ENCODE results near the gene PLIN3. TPM values are rescaled to one million over a fixed set of nuclear protein-coding genes. Genes with fewer than 3 reads are reported as not detected.

PLIN3 gene
- total and polyA plus RNA-seq, 9 donors: 26.1 to 83.9 (median 72.5) TPM

DNA sequence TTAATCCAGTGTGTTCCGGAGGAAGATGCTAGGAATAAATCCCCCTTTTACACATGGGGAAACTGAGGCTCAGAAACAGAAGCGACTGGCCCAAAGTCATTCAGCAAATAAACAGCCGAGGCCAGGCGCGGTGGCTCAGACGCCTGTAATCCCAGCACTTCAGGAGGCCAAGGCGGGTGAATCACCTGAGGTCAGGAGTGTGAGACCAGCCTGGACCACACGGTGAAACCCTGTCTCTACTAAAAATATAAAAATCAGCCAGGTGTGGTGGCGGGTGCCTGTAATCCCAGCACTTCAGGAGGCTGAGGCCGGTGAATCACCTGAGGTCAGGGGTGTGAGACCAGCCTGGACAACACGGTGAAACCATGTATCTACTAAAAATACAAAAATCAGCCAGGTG, 11.6 kb upstream of the PLIN3 start:
- no peak overlapping the region for H3K4me3 ChIP-seq
- no peak overlapping the region for H3K27ac ChIP-seq
- no peaks in the 10 kb centered on the region for H3K27me3 ChIP-seq
- no peak for DNase-seq
- H3K9me3 ChIP-seq: no peaks in the 10 kb centered on the region
- H3K4me1 ChIP-seq (ENCODE audit: insufficient read depth): no peaks in the 10 kb centered on the region
- intact Hi-C loops (cut with DNase I): loop anchor here in 2 of 4 donors (5.0 to 10.0 kb wide), 2 partner anchors 153 to 156 kb away; no protein-coding TSS in a partner anchor
- no peaks in the 10 kb centered on the region for H3K36me3 ChIP-seq
- WGBS, 3 donors: 91 to 94% (median 93%) methylated on average over 11 of the region's 11 CpGs
- TF ChIP-seq POLR2A (IDR thresholded peaks at IDR 0.05) (no peak), EP300 (IDR thresholded peaks at IDR 0.05) (no peak)
- TF ChIP-seq, protein P1, sequence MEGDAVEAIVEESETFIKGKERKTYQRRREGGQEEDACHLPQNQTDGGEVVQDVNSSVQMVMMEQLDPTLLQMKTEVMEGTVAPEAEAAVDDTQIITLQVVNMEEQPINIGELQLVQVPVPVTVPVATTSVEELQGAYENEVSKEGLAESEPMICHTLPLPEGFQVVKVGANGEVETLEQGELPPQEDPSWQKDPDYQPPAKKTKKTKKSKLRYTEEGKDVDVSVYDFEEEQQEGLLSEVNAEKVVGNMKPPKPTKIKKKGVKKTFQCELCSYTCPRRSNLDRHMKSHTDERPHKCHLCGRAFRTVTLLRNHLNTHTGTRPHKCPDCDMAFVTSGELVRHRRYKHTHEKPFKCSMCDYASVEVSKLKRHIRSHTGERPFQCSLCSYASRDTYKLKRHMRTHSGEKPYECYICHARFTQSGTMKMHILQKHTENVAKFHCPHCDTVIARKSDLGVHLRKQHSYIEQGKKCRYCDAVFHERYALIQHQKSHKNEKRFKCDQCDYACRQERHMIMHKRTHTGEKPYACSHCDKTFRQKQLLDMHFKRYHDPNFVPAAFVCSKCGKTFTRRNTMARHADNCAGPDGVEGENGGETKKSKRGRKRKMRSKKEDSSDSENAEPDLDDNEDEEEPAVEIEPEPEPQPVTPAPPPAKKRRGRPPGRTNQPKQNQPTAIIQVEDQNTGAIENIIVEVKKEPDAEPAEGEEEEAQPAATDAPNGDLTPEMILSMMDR (IDR thresholded peaks at IDR 0.05): no peak

DNA sequence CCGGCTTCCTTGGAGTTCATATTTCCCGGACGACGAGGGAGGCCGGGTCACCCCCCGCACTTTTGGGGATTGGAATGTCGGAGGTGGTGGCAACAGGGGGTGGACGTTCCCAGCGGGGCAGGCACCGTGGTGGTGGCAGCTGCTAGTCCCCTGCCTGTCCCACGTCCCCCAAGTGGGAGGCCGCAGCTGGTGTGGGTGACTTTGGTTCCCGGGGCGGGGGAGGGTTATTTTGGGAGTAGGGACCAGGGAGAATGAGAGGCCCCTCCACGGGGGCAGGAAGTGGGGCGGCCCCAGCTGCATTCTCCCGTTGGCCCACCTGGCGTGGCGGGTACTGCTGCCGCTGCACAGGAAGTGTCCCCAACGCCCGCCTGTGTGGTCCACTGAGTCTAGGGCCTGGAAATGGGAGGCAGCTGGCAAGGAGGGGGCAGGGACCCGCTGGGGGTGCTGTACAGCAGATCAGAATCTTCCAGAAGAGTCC, 11.1 kb upstream of the PLIN3 start:
- H3K4me3 ChIP-seq: no peak overlapping the region
- H3K4me1 ChIP-seq (ENCODE audit: insufficient read depth): no peaks in the 10 kb centered on the region
- no peak for DNase-seq
- WGBS, 3 donors: 45 to 52% (median 51%) methylated on average over 23 of the region's 23 CpGs
- no peak overlapping the region for H3K27ac ChIP-seq
- H3K9me3 ChIP-seq: no peaks in the 10 kb centered on the region
- H3K36me3 ChIP-seq: no peaks in the 10 kb centered on the region
- H3K27me3 ChIP-seq: no peaks in the 10 kb centered on the region
- intact Hi-C loops (cut with DNase I): loop anchor here in 2 of 4 donors (5.0 to 10.0 kb wide), 2 partner anchors 154 to 156 kb away; no protein-coding TSS in a partner anchor
- TF ChIP-seq POLR2A (IDR thresholded peaks at IDR 0.05) (no peak), EP300 (IDR thresholded peaks at IDR 0.05) (no peak)
- TF ChIP-seq, protein P1 (IDR thresholded peaks at IDR 0.05): no peak

DNA sequence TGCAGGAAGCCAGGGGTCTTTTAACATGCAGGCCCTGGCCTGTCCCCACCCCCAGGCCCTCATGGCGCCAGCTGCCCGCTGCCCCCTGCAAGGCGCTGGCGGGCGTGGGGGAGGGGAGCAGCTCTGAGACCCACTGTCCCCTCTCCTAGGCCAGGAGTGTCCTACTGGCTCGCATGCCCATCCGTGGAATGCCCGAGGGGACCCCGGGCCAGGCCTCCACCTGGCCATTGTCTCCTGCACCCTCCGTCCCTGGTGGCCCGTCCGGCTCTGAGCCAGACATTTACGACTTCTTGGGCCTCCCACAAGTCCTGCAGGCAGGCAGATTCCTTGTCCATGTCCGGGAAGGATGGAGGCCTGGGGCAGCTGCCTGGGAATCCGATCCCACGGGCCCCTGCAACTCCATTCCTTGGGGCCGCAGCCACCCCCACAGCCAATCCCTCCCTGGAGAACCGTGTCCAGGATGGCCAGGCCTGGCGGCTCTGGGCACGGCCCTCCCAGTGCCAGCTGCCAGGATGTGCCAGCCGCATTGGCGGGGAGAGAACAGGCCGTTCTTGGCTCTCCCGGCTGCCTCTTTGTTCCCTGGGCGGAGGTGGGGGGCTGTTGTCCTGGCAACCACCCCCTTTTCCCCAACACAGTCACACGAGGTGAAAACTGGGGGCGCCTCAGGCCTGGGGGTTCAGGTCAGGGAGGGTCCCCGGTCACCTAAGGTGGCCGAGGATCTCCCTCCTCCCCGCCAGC, 10.5 kb upstream of the PLIN3 start:
- 51 to 68% (median 67%) methylated on average over 28 to 30 of the region's 30 CpGs for WGBS, 3 donors
- Histone ChIP-seq H3K4me3 (no peak overlapping the region), H3K4me1 (ENCODE audit: insufficient read depth) (no peaks in the 10 kb centered on the region), H3K27ac (no peak overlapping the region), H3K27me3 (no peaks in the 10 kb centered on the region), H3K9me3 (no peaks in the 10 kb centered on the region), H3K36me3 (no peaks in the 10 kb centered on the region)
- DNase-seq: no peak
- TF ChIP-seq POLR2A (IDR thresholded peaks at IDR 0.05) (no peak), EP300 (IDR thresholded peaks at IDR 0.05) (no peak)
- TF ChIP-seq, protein P1 (IDR thresholded peaks at IDR 0.05): no peak
- intact Hi-C loops (cut with DNase I): loop anchor here in 2 of 4 donors (5.0 to 10.0 kb wide), 2 partner anchors 154 to 157 kb away; no protein-coding TSS in a partner anchor

DNA sequence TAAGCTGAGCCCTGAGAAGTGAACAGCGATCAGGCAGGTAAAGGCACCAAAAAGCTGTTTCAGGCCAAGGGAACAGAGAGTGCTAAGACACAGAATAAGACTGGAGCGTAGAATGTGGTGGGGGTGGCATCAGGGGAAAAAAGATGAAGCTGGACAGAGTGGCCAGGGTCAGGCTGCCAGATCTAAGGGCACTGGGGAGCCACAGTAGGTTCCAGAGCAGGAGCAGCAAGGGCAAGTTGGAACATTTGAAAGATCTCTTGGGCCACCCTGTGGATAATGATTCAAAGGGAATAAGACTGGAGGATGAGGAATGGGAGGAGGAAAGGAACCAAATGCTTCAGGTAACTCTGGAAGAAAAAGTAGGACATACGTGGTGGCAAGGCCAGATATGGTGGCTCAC, 6.5 kb upstream of the PLIN3 start:
- Histone ChIP-seq H3K36me3 (no peaks in the 10 kb centered on the region), H3K27me3 (no peaks in the 10 kb centered on the region), H3K4me3 (no peak overlapping the region), H3K27ac (no peak overlapping the region), H3K9me3 (no peaks in the 10 kb centered on the region), H3K4me1 (ENCODE audit: insufficient read depth) (no peaks in the 10 kb centered on the region)
- DNase-seq: no peak
- TF ChIP-seq POLR2A (IDR thresholded peaks at IDR 0.05) (no peak), EP300 (IDR thresholded peaks at IDR 0.05) (no peak)
- TF ChIP-seq, protein P1 (IDR thresholded peaks at IDR 0.05): no peak
- 89 to 94% (median 92%) methylated on average over 3 of the region's 3 CpGs for WGBS, 3 donors
- intact Hi-C loops (cut with DNase I): loop anchor here in 3 of 4 donors (2.0 to 10.0 kb wide), 3 partner anchors 37 to 161 kb away; no protein-coding TSS in a partner anchor
